Activated T-helper 1 cell treated with anti-CD3 and anti-CD28 coated beads, Interleukin-2, amount 50 U/mL, for 16 hours (primary cell): Measurements from ENCODE around the gene YTHDC2.
"Not testable (repeated sequence)": the region's sequence is repeated elsewhere in the genome, so short reads cannot be mapped to it uniquely, and the experiment has no call there.

Experiments used
- DNase-seq, 2 donors: peaks; one replicate each; pipeline ENCODE4 v3.0.0-alpha.2; 2020; ENCODE audit warnings: low read depth in 1 of 2, low spot score in 1 of 2

Gene YTHDC2

DNA sequence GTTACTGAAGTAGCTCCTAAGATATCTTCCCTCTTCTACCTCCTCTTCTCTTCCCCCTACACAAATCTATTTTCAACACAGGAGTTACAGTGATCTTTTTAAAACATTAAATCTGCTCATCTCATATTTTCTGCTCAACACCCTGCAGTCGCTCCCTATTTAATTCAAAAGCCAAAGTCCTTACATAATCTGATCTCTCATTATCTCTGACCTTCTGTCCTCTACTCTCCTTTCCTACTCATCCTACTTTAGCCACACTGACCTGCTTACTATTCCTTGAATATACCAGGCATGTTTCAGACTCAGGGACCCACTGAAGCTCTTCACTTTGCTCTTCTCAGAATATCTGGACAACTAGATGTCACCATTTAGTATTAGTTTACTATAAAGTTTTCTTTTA is 87.9 kb downstream of the YTHDC2 start:
- no peak for DNase-seq

DNA sequence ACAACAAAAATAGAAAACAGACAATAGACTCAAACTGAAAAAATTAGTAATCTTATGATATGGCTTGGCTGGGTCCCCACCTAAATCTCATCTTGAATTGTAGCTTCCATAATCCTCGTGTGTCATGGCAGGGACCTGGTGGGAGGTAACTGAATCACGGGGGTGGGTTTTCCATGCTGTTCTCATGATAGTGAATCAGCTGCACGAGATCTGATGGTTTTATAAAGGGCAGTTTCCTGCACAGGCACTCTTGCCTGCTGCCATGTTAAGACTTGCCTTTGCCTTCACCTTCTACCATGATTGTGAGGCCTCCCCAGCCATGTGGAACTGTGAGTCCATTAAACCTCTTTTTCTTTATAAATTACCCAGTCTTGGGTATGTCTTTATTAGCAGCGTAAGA is 89.8 kb downstream of the YTHDC2 start:
- DNase-seq = not testable (repeated sequence)

DNA sequence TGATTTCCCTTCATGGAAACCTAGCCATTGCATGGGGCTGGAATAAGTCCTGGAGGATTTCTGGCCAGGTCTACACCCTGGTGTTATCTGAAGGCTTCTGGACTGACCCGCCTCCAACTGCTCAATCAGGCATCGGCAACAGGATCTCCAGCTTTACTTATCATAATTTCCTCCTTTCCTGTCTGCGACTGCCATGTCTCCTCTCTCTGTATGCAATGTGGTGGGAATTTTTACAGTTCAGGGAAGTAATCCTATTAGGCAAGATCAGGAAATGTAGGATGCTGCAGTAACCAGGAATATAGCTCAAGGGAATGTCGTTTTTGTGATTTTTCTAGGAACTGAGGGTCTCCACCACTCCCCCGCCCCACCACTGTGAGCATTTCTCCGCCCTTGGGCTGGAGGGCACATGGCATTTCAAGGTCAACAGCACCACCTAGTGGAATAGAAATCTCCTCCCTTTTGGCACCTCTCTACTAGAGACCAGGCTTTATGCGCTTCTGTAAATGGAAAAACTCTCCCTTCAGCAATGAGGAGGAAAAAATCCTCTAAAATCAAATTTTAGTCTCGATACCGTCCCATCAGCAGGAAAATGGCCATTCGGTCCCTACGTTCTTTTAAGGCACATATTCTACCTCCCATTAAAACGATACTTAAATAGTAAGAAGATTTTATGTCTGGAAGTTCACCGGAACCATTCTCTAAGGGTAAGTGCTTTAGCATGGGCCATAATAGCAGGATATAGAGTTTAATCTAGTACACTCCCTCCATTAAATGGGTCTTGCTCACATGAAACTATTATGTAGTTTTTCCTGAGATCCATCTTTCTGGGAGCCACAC is 93.0 kb downstream of the YTHDC2 start:
- DNase-seq = no peak

DNA sequence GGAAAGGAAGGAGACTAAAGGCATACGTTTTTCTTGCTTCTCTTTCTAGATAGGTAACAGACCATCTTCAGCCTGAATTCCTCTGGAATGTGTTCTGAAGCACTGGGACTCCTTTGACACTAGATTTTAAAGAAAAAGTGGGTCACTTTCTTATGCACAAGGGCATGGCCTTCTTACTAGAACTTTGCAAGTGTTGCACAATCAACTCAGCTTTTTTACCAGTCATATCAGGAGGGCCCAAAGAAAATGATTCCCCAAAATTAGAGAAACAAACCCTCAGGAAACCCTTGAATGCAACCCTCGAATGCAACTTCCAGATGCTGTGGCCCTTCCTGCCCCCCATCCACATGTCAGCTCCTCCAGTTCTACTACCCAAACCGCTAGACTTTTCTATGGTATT is 93.9 kb downstream of the YTHDC2 start:
- no peak for DNase-seq

DNA sequence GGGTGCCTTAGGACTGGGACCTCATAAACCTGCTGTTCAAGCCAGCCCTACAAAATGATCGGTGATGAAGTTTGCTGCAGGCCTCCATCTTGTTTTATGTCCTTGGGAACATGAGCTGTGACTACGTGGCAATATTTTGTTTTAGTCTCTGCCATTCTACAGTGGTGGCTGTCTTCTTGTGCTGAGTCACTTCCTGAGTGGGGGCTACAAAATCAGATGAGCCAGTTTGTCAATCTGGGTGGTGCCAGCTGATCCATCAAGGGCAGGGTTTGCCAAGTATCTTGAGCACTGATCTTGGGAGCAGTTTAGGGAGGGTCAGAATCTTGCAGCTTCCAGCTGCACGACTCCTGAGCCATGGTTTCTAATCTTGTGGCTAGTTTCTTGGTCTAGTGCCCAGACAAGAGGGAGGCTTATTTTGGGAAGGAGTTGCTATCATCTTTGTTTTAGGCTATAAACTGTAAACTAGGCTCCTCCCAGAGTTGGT is 94.7 kb downstream of the YTHDC2 start:
- DNase-seq = no peak

DNA sequence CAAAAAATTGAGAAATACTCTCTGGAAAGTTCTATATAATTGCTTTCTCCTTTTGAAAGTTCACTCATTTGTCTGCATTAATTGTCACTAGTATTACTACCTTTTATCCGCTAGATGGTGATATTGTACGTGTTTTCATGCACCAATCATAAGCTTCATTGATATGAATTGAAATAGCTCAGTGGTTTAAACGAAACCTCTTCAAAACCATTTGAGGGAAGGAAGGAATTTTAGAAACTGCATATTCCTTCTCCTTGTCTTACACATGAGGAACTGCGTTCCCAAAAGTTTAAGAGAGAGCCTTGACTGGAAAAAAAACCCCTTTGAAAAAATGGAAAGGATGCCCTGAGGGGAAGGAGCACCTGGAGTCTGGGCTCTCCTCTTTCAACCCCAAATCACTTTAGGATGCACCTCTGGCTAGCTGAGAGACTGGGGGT is 98.6 kb downstream of the YTHDC2 start:
- no peak for DNase-seq

DNA sequence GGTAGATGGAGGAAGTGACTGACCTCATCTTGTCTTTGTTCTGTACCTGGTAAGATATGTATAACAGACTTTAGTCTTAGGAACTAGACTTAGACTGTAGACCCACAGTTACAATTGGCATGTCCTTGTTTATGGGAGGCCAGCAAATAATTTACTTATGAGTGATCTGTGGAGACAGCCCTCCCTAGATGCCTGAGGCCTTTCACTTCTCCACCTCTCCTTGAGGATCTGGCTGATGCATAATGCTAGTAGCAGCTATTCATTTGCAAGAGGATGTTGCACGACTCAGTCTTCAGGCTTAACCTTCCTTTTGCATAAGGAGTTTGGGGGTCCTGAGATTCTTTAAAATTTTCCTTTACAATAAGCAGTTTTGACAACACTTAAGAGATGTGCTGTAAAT is 100.7 kb downstream of the YTHDC2 start:
- DNase-seq = no peak

DNA sequence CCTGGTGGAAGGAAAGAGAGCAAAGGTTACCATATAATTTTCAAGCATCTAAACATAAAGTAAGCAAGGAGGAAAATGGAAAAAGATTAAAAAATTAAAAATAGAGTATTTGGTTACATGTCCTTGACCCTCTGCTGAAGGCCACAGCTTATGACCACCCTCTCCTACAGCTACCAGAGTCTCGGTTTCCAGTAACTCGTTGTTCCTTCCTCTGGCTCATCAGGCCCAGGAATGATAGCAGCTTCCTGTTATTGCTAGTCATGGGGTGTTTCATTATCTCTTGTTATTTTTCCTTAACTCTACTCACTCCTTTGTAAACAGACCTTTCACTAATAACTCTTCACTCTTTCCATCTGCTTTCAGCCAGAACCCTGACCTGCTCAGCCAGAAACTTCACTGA is 102.2 kb downstream of the YTHDC2 start:
- no peak for DNase-seq

DNA sequence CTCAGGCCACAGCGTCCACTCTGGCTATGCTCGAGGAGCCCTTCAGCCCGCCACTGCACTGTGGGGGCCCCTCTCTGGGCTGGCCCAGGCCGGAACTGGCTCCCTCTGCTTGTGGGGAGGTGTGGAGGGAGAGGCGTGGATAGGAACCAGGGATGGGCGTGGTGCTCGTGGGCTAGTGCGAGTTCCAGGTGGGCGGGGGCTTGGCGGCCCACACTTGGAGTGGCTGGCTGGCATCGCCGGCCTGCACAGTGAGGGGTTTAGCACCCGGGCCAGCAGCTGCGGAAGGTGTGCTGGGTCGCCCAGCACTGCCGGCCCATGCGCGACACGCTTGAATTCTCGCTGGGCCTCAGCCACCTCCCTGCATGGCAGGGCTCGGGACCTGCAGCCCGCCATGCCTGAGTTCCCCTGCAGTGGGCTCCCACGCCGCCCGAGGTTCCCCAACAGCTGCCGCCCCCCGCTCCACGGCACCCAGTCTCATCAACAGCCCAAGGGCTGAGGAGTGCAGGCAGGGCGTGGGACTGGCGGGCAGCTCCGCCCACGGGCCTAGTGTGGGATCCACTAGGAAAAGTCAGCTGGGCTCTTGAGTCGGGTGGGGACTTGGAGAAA is 103.8 kb downstream of the YTHDC2 start:
- no peak for DNase-seq

DNA sequence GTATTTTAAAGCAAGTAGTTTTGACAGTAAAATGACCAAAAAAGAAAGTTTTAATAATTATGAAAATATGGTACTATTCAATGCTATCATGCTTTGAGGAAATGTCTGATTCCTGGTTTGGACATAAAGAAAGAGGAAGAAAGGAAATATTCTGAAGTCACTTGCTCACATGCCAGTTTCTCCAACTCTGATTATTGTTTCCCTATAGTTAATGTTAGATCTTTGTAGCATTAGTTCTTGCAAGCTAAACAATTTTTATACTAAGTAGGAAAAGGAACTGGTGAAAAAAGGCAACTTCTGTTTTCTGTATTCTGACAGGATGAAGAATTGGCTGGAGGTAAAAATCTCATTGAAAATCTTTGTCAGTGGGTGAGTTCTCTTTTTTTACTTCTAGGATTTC is 119.5 kb downstream of the YTHDC2 start:
- DNase-seq = no peak

DNA sequence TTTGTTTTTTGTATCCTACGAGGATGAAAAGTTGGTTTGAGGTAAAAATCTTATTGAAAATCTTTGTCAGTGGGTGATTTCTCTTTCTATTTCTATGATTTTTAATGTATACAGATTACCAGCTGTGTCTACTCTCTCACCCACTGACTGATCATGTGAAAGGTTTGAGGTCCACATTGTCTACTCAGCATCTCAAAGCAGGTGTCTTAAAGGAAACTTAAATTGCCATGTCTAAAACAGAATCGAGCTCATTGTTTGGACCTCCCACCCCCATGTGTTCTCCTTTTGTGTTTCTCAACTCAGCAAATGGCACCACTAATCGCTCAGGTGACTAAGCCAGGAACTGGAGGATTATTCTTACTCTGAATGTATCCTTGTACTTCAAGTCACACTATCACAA is 121.5 kb downstream of the YTHDC2 start:
- no peak for DNase-seq

DNA sequence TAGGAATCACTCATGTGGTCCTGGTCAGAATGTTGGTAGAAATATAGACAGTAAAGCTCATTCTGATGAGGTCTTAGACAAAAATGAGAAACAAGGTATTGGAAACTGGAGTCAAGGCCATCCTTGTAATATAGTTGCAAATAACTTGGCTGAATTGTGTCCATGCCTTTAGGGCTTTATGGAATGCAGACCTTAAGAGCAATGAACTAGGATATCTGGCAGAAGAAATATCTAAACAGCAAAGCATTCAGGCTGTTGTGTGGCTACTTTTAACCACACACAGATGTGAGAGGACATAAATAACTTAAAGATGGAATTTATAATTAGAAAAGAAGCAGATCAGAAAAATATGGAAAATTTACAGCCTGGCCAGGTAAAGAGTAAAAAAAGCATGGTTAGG is 128.2 kb downstream of the YTHDC2 start:
- no peak for DNase-seq
